SW 1271 (cell line): ENCODE data around the gene CSMD2.

Experiments used
- DNase-seq, 2 experiments: peaks; one replicate each; lab custom pipeline; 2025; lab: John Stamatoyannopoulos, UW

The CSMD2 gene

DNA sequence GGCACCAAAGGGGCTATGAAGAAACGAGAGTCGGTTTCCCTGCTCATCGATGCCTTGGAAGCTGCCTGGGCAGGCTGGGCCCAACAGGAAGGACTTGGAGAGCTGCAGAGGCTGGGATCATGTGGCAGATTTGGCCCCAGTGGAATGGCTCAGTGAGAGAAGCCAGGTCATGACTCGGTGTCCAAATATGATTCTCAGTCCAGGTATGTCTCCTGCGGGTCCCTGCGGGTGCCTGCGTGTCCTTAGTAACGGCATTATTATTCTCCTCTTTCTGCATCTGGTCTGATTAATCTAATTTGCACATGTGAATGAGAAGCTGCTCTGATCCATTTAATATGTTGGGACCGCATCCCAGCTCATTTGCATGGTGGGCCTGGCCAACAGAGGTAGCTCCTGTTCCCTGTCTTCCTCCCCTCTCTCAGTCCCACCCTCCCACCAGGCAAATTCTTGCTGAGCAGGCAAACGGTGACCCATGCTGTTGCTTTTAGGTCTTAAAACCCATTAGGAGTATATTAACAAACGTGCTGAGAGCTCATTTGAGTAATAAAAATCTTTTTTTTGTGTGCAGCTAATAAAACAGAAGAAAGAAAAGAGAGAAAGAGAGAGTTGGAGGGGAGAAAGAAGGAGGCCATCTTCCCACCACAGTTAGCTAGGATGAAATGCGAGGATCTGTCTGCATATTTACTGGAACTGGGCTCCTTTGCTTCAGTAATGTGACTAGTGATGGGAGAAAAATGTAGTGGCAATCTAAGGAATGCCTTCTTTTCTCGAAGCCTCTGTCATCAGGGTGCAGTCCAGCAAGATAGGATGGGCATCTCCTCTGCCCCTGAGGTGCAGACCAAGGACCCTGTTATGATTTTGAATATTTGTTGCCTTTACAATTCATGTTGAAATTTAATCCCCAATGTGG is 167.6 kb downstream of the CSMD2 start:
- DNase-seq = no peak

GRCh38 chr1:33996281-33996680 is 168.7 kb downstream of the CSMD2 start:
- DNase-seq = no peak

DNA sequence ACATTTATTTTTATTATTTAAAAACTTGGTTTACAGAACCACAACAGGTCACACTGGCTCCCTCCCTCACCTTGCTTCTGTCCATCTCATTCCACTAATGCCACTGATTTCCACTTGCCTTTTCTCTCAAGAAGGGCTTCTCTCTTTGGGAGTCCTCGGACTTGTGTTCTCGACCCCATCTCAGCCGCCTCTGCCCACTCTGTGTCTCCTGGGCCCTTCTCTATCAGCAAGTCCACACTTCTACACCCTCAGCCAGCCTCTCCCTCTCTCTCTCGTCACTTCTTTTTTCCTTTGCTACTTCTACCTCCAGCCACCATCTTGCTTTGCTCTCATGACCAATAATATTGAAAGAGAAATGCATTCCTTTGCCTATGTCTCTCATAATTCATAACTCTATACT is 171.7 kb downstream of the CSMD2 start:
- DNase-seq = no peak

- no peak for DNase-seq
These were observed 174.7 kb downstream of the CSMD2 start for GRCh38 chr1:33990281-33990680.

- no peak for DNase-seq
These were observed 176.9 kb downstream of the CSMD2 start for GRCh38 chr1:33988161-33988560.

GRCh38 chr1:33986390-33987095 is 178.5 kb downstream of the CSMD2 start:
- no peak for DNase-seq

DNA sequence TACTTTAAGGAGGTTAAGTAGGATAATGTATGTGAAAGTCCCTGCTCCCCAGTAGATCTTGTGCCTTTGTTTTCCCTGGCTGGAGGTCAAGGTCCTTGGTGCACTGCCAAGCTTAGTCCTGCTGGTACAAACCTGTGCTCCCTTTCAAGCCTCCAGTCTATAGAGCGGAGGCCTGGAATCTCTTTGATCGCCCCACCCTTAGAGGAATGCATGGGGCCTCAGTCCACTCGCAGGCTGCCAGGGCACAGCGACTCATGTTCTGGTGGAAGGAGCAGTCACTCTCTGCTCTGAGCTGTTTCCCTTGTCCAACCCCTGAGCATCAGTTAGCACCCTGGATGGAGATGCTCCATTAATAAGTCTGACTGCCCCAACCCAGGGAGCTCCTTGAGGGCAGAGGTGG is 179.4 kb downstream of the CSMD2 start:
- DNase-seq = no peak

DNA sequence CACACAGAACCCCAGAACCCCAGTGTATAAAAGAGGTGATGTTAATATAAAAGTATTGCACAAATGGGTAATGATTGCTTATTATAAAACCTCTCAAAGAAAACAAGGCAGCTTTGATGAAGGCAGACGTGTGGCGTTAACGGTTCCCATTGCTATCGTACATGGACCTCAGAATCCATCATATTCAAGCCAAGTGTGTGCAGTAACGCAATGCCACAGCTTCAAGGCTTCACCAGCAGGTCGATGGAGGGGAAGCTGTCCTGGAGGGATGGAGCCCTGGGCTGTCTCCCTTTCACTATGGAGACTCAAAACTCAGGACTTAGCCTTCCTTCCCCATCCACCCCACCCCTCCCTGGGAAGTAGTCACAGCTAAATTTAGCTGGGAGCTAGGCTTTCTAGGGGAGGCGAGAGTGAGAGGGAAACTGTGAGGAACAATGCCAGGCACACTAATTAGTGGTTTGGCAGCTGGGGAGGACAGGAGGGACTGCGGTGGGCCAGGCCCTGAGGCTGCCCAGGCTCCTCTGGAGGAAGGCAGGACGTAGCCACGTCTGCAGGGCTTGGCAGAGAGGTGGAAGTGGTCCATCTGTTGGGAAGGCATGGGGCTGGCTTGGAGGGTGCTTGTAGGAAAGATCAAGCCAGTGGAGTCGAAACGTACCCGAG is 180.0 kb downstream of the CSMD2 start:
- no peak for DNase-seq

GRCh38 chr1:33982419-33982818 is 182.6 kb downstream of the CSMD2 start:
- DNase-seq = no peak

GRCh38 chr1:33979341-33979740 is 185.7 kb downstream of the CSMD2 start:
- no peak for DNase-seq

GRCh38 chr1:33975961-33976360 is 189.1 kb downstream of the CSMD2 start:
- no peak for DNase-seq

GRCh38 chr1:33973799-33974545 is 191.1 kb downstream of the CSMD2 start:
- DNase-seq = no peak

DNA sequence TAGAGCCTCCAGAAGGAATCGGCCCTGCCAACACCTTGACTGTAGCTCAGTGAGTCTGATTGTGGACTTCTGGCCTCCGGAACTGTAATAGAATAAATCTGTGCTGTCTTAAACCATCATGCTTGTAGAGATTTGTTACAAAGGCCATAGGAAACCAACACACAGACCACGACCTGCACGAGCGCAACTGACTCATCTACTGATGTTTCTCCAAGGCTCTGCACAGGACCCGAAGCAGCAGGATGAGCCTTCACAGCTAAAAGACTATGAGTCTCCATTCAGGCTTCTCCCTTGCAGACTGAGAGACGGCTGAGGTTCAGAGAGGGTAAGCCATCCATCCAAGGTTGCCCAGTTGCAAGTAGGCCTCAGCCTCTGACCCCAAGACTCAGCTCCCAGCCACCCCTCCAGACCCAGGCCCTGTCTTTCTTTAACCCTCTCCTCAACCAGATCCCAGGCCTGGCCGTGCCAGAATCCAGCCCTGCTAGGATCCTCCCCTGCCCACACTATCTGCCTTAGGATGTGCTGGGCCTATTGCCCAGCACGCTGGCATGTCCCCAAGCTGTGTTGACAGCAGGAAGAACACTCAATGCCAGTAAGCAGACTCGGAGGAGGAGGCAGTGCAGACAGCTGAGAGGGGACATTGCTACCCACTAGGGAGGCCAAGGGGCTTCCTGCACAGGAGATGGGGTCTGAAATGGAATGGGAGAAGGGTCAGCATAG is 192.2 kb downstream of the CSMD2 start:
- DNase-seq = no peak

GRCh38 chr1:33971913-33972312 is 193.1 kb downstream of the CSMD2 start:
- no peak for DNase-seq

DNA sequence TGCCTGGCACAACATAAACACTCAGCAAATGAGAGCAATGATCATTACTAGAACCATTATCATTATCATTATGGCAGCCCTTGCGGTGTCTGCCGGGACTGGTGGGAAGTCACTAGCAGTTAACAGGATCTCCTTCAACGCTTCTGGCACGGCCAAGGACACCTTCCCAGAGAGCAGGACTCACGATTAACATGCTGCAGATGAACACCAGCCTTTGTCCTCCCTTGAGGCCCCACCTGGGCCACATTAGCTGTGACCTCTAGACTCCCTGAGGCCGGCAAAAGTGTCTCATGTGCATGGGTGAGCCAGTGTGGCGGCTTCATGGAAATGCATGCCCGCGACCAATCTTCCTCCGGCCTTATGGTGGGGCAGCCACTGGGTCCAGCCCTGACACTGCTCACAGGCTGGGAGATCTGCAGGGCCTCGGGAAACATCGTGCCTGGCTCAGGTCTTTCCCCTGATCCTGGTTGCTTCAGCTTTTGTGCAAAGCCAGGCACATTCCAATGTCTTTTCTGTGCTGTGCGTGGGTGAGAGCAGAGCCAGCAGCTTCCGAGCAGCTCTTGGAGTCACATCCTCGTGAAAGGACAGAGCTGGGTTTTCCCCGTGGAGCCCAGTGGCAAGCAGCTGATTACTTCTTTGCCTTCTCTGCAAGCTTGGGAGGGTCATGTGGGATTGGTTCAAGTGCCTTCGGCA is 193.9 kb downstream of the CSMD2 start:
- no peak for DNase-seq

DNA sequence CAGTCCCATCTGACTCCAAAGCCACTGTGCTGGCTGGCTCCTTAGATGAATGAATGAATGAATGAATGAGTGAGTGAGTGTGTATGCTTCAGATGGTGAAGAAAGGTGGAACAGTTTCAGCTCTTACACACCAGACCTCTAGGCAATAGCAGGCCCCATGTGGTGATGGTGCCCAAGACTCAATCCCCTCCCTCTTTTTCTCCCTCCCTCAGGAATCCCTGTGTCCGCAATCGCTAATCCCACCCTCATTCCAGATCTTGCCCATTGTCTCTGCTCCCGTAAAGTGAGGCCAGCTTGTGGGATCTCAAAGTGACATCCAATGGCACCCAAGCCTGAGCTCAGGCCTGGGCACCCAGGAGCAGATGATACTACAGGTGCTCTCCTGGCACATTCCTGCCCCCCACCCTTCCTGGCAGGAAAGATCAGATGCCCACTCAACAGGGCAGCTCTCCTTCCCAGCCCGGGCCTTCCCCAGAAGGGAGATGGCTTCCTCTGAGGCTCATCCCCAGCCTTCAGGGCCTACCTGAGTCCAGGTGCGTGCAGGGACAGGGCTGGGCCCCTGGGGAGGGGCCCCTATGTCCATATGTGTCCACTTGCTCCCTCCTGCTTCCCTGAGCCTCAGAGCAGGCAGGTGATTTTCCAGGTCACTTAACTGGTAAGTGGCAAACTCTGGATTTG is 194.7 kb downstream of the CSMD2 start:
- DNase-seq = no peak

GRCh38 chr1:33966346-33967141 is 198.5 kb downstream of the CSMD2 start:
- DNase-seq = no peak

GRCh38 chr1:33965086-33965485 is 199.9 kb downstream of the CSMD2 start:
- no peak for DNase-seq

- no peak for DNase-seq
These were observed 203.0 kb downstream of the CSMD2 start for GRCh38 chr1:33962061-33962460.
